Superior temporal gyrus (tissue), 1 donor: ENCODE measurements around the gene MICAL3.
A peak's percentile ranks its signal among the peaks of the same experiment; 100 is the strongest.

Experiments
- DNase-seq: peaks from one replicate; pipeline ENCODE4 v3.0.0-alpha.2; 2016; ENCODE audit errors: extremely low spot score

The MICAL3 gene

DNA sequence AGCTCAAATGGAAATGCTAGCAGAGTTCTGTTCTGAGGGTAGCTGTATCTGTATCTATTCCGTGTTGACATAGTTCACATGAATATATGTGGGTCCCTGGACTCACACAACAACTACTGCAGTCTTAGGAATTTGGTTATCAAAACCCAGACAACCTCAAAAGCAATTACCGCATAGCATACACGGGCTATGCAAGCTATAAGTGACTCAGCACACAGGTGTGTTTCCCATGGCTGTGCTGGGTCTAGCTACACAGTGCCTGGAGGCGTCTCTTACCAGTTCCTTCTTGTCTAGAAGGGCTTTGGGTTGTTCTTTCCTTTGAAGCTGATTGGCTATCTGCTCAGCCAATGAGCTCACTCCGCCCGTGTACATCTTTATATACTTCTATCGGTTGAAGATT is 151.9 kb downstream of the MICAL3 start:
- DNase-seq, result no peak

DNA sequence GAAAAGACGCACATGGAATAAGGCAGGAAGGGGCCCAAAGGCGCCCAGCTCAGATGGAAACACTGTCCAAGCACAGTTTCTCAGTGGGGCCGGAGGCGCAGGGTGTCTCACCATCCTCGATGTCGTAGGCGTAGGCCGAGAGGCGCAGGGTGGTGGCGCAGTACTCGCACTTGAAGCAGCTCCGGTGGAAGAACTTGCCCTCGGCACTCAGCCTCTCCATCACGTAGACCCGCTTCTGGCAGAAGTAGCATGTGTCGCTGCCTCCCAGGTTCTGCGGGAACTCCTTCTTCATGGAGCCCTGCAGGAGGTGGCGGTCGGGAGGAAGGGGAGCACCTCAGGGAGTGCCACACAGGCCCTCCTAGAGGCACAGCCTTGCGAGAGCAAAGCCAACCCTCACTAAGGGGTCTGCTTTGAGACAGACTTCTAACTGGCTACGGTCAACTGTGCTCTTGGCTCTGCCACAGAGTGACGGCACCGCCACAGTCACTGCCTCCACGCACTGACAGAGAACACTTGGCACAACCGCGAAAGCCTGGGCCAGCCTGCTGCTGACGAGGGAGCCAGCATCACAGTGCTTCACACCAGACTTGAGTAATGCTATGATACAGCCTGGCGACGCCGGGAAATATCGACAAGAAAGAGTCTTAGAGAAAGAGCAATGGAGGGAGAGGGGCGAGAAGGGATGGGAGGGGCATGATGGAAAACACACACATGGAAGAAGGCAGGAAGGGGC is 152.5 kb downstream of the MICAL3 start:
- DNase-seq, result peak; percentile 87

- DNase-seq, result no peak
Measured at GRCh38 chr22:17870407-17870806, 154.0 kb downstream of the MICAL3 start.

GRCh38 chr22:17869285-17870096 is 154.9 kb downstream of the MICAL3 start:
- DNase-seq, result no peak

GRCh38 chr22:17868771-17869170 is 155.6 kb downstream of the MICAL3 start:
- no peak for DNase-seq

DNA sequence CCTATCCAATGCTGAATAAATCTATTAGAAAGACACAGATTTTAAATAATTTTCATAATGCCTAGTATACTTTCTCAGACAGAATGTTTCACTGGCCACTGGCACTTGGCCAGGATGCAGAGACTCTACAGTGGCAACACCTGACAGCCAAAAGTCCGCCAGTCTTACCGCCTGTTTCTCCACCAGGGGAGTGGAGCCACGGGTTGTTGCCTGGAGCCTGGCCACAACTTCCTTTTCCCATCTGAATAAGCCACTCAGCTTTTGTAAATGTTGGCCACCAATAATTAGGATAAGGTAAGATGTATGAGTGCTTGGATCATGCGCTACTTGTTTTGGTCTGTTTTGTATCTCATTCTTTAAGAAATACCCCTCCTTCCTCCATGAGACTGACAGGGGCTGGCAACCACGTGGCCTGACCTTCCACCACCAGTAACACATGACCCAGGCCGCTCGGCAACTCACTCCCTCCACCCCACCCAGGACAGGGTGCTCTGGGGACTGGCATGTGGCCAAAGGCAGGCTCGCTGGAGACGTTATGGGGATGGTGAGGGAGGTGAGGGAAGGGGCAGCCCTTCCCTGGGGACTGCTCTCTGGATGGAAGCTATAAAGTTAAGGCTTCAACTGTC is 157.1 kb downstream of the MICAL3 start:
- DNase-seq, result no peak

DNA sequence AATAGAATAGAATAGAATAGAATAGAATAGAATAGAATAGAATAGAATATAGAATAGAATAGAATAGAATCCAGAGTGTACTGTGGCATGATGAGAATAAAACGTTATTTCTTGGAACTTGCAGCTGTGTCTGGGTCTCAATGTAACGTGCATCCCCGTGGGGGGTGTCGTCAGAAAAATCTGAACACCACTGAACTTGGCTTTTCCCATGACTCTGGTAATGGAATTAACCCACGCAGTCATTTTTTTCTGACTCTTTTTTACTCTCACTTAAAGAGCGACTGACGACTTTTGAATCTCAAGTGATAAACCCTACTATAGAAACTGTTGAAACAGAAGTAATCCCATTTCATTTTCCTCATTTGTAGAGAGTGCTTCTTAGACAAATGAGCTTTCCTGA is 157.7 kb downstream of the MICAL3 start:
- no peak for DNase-seq

- peak; percentile 98 for DNase-seq
Measured at GRCh38 chr22:17866127-17866526, 158.2 kb downstream of the MICAL3 start.

DNA sequence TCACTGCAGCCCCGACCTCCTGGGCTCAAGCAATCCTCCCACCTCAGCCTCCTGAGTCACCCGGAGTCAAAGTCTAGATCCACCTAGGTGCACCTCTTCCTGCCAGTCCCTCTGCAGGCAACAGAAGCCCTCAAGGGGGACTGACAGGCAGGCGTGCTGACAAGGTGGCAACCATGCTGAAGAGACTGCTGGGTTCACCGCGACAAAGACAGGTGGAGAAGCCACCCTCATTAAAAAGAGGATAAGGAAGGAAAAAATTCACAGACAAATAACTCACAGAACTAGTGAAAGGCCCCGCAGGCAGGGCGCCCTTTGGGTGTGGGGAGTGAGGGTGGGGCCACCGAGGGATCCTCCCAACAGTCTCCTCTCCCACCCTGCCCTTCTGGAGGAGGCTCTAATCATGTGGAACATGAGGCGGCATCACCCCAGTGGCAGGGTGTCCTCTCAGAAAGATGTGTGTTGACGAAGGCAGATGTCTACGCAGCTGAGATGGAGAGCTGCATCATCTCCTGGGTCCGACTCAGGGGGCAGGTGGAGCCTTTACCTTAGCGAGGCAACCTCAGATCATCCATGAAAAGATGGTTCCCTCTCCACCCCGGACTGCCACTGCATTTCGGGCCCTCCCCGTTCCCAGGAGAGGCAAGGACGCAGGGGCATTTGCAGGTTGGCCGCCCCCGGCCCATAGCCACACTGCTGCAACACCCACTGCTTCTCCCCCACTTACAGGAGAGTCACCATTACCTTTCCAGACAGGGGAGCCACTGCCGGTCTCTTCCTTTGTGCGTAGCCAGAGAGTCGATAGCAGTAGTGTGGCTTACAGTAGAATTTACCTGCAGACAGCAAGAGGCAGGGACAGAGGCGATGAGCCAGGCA is 158.9 kb downstream of the MICAL3 start:
- DNase-seq, result no peak

DNA sequence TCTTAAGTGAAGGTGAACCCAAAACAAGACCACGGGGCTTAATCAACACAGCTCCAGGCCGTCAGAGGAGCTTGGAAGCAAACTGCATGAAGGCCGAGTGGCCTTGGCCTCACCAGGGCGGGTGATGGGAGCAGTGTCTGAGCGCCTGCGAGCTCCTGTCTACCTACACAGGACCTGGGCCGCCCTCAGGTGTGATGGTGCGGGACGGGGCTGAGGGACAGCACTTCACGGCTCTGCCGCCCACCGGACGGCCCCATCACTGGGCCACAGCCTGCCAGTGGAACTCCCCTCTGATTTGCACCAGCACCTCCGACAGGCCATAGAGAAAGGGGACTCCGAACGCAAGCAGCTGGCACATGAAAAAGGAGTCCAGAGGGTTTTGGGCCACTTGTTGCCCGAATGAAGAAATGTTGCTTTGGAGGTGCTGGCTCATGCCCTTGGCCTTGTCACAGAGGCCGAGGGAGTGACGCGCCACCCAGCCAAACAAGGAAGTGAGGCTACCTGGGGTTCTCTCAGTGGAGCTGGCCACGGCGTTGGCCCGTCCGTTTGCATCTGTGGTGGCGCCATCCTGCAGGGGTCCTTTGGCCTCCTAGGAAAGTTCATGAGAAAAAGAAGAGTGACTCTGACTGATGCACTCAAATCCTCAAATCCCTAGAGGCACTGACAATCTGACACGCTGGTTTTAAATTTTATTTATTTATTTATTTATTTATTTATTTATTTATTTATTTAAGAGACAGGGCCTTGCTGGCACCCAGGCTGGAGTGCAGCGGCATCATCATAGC is 159.8 kb downstream of the MICAL3 start:
- no peak for DNase-seq

GRCh38 chr22:17862646-17863181 is 161.6 kb downstream of the MICAL3 start:
- no peak for DNase-seq

- DNase-seq, result no peak
Measured at GRCh38 chr22:17861909-17862308, 162.5 kb downstream of the MICAL3 start.

DNA sequence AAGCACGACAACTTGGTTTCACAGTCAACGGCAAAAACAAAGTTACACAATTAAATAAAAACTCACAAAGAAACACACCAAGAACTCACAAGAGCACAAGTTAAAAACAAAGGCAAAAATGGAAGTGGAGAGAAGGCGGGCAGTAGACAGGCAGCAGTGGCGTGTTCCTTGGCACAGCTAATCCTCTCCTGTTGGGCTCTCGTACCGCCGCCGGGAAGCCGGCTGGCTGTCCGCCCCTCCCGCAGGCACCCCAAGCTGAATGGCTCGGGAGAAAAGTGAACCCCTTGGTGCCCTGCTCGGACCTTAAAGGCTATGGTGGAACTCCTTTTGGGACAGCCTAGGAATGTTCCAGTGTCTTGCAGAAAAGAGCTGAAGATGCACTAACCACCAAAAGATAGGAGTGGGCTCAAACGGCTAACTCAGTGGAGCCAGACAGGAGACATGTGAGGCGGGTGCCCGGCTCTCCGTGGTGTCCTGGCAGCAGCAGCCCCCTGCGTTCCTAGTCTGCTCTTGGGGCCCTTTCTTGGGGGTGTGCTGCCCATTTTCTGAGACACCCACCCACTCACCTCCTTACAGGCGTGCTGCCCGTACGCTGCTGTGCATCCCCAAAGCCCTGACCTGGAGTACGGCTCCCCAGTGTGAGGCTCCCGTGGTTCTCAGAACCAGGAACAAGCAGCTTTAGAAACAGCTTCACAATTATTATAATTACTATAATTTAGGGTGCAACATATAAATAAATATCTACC is 164.0 kb downstream of the MICAL3 start:
- DNase-seq, result peak; percentile 50

DNA sequence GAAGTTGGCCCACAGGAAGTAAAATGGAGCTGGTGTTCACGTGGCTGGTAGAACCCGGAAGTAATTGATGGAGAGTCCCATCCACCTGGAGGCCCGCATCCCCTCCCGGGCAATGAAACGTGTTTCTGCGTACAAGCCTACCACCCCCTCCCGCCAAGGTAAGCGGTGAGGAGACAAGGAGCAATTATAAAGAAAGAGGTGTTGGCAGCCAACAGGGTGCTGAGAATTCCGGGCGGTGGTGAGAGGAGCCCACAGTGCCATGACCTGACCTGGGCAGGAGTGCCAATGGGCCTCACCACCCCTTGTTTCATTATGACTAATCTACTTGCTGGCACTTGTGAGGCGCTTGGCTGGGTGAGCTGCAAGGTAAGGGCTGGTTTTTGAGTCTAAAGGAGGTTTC is 166.3 kb downstream of the MICAL3 start:
- DNase-seq, result no peak

DNA sequence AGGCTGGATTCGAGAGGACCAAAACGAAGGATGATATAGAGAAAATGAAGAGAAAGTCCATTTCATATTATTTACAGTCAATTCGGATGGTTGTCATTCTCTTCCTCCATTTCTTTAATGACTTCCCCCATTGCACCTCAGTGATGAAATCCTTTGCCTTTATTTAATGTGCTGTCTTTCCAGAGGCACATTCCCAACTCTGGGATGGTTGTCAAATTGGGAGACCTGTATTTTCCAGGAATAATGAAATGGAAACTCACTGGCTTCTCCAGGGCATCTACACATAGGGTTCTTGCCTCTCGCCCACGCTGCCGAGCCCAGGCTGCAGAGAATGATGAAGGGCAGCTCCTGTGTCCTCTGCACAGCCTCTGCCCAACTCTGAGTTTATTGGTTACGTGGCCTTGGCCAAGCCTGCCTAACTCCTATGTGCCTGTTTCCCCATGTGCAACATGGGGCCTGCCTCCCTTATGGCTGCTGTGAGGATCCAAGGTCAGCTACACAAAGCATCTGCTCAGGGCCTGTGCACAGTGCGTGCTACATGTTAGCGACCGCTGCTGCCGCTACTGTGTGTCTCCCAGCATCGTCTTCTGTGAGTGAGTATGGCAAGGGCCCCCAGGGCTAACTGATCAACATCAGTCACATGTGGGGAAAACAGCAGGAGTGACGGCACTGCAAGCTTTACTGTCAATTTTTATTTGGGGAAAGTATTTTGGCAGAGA is 168.6 kb downstream of the MICAL3 start:
- DNase-seq, result no peak

DNA sequence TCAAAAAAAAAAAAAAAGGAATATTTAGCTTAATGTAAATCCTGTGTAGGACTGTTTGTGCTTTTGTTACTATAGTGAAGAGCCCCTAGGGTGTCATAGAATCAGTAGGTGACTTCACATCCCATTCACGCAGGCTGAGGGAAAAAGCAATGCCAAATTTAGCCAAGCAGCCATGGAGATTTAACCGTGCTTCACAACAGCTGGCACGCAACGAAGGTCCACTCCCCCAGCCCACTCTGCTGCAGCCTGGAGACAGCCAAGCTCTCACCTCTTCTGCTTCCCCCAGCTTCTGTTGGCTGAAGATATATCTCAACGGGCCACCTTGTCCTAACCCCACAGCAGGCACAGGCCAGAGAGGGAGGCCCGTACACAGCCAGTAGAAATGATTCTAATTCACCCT is 171.3 kb downstream of the MICAL3 start:
- no peak for DNase-seq

DNA sequence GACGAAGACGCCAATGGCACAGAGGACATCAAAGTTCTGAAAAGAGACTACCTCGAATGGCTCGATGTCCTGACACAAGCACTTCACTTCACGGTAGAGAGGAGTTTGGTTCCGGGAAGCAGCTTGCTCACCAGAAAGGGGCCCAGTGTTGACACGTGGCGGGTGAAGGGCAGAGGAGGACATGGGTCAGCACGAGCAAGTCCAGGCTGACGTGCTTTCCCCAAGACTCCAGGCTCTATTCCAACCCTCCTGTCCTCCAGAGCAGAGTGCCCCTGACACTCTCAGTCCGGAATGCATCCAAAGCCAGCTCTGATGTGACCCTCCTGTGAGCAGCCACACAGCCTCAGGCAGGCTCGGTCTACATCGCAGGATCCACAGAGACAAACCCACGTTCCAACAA is 172.6 kb downstream of the MICAL3 start:
- no peak for DNase-seq

- DNase-seq, result no peak
Measured at GRCh38 chr22:17847360-17848078, 176.8 kb downstream of the MICAL3 start.
